GM12878 (cell line): Measurements from ENCODE around the gene CARD19. TPM values are rescaled to one million over a fixed set of nuclear protein-coding genes. Genes with fewer than 3 reads are reported as not detected.

ENCODE experiments used
- ATAC-seq: fragments of 200-7000 bp; cut with Tn5 transposase; 3 replicates; pipeline ENCODE4 v1.9.1; 2020; ENCODE audit warnings: mild to moderate bottlenecking, moderate library complexity
- BruUV-seq: library from RNA; stranded (reverse); fragments of 400-500 nt; replicated peaks from 2 replicates; lab custom pipeline; 2021; lab: Mats Ljungman, UMichigan
- CTCF ChIA-PET: fragments of 300-600 bp; sonication (Branson Sonifier 250); formaldehyde crosslinking; extraction: SDS; loops from one replicate; lab custom pipeline; 2021; ENCODE audit warnings: inconsistent platforms; lab: Yijun Ruan, JAX
- POLR2A ChIA-PET: fragments of 350-600 bp; formaldehyde crosslinking; extraction: SDS; loops from one replicate; lab custom pipeline; 2021; ENCODE audit warnings: inconsistent platforms; lab: Charles Lee
- RAD21 ChIA-PET: fragments of 300-600 bp; sonication (Branson Sonifier 250); formaldehyde crosslinking; loops from one replicate; lab custom pipeline; 2023; ENCODE audit warnings: antibody characterized with exemption; ENCODE audit not compliant: unreplicated experiment; lab: Charles Lee
- SMC1A ChIA-PET: fragments of 300-600 bp; sonication (Branson Sonifier 250); formaldehyde crosslinking; loops from one replicate; lab custom pipeline; 2023; ENCODE audit not compliant: unreplicated experiment, uncharacterized antibody; lab: Charles Lee
- DNase-seq: peaks from one replicate; pipeline ENCODE4 v3.0.0-alpha.2; 2011; ENCODE audit warnings: low read depth, low spot score
- FAIRE-seq: peaks from 3 replicates; lab custom pipeline; 2011; peaks lifted over from hg19 to GRCh38; lab: Jason Lieb, UNC
- H2AFZ ChIP-seq: 2 replicates; pipeline ENCODE4 v1.6.0; 2011; ENCODE audit warnings: low read depth, low read length, control low read depth; ENCODE audit not compliant: control insufficient read depth
- H3K27ac ChIP-seq: 2 replicates; pipeline ENCODE4 v1.5.1; 2011; ENCODE audit warnings: control low read depth; ENCODE audit not compliant: control insufficient read depth, insufficient read depth
- H3K27me3 ChIP-seq, 2 experiments: replicated peaks in 1 of 2; 2 replicates each; pipeline versions ENCODE4 v1.6.0 to v1.6.1; 2011; ENCODE audit warnings: low read length in 1 of 2; ENCODE audit not compliant: control insufficient read depth in 2 of 2, insufficient read depth in 2 of 2
- H3K36me3 ChIP-seq, 2 experiments: 2 replicates each; pipeline ENCODE4 v1.5.1; 2011; ENCODE audit warnings: low read length in 1 of 2; ENCODE audit not compliant: control insufficient read depth in 2 of 2, insufficient read depth in 2 of 2
- H3K4me1 ChIP-seq: 2 replicates; pipeline ENCODE4 v1.6.1; 2011; ENCODE audit warnings: mild to moderate bottlenecking, low read length, moderate library complexity, mixed read lengths; ENCODE audit not compliant: control insufficient read depth, insufficient read depth
- H3K4me2 ChIP-seq: 2 replicates; pipeline ENCODE4 v1.6.0; 2011; ENCODE audit warnings: control low read depth; ENCODE audit not compliant: control insufficient read depth, insufficient read depth
- H3K4me3 ChIP-seq: fragments of 200-600 bp; sonication (generic); 2 replicates; pipeline ENCODE4 v1.5.1; 2016
- H3K79me2 ChIP-seq: 2 replicates; pipeline ENCODE4 v1.6.0; 2011; ENCODE audit warnings: low read length; ENCODE audit not compliant: control insufficient read depth, insufficient read depth
- H3K9ac ChIP-seq: 2 replicates; pipeline ENCODE4 v1.8.0; 2011; ENCODE audit warnings: low read length, control low read depth, mixed read lengths; ENCODE audit not compliant: control insufficient read depth, insufficient read depth
- H3K9me3 ChIP-seq: replicated peaks from 3 replicates; pipeline ENCODE4 v1.5.1; 2011; ENCODE audit warnings: mild to moderate bottlenecking, low read length; ENCODE audit not compliant: control insufficient read depth, insufficient read depth
- H4K20me1 ChIP-seq: 2 replicates; pipeline ENCODE4 v1.6.0; 2011; ENCODE audit not compliant: control insufficient read depth, insufficient read depth
- BMI1 ChIP-seq: fragments of 450-650 bp; IDR thresholded peaks from 2 replicates; pipeline ENCODE4 v1.6.1; 2016; ENCODE audit warnings: mild to moderate bottlenecking, moderate library complexity, borderline replicate concordance
- CBX3 ChIP-seq: fragments of 200-600 bp; sonication (generic); IDR thresholded peaks from 2 replicates; pipeline ENCODE4 v1.6.1; 2016; ENCODE audit warnings: low read depth, borderline replicate concordance
- CREB1 ChIP-seq: IDR thresholded peaks from 2 replicates; pipeline ENCODE4 v1.6.1; 2012; ENCODE audit warnings: low read depth, mild to moderate bottlenecking, inconsistent platforms
- MEF2A ChIP-seq: IDR thresholded peaks from 2 replicates; pipeline ENCODE4 v1.6.1; 2011; ENCODE audit warnings: low read depth, mild to moderate bottlenecking, low read length, moderate library complexity; ENCODE audit not compliant: insufficient read depth
- NFXL1 ChIP-seq: fragments of 450-650 bp; IDR thresholded peaks from 2 replicates; pipeline ENCODE4 v1.6.1; 2017; ENCODE audit warnings: antibody characterized with exemption, mild to moderate bottlenecking, borderline replicate concordance
- SUPT20H ChIP-seq: IDR thresholded peaks from 2 replicates; pipeline ENCODE4 v1.6.1; 2011; ENCODE audit warnings: low read depth, mild to moderate bottlenecking, low read length, moderate library complexity, borderline replicate concordance; ENCODE audit not compliant: control insufficient read depth
- TCF3 ChIP-seq: IDR thresholded peaks from 2 replicates; pipeline ENCODE4 v1.6.1; 2012; ENCODE audit warnings: low read depth, mild to moderate bottlenecking, low read length, borderline replicate concordance; ENCODE audit not compliant: insufficient read depth
- ZNF24 ChIP-seq: fragments of 450-650 bp; IDR thresholded peaks from 2 replicates; pipeline ENCODE4 v1.6.1; 2017; ENCODE audit warnings: antibody characterized with exemption, mild to moderate bottlenecking
- ZNF384 ChIP-seq: IDR thresholded peaks from 2 replicates; pipeline ENCODE4 v1.6.1; 2012; ENCODE audit warnings: low read depth, mild to moderate bottlenecking, low read length, improper control_type of control experiment, borderline replicate concordance
- WGBS: methylation state at CpG from one replicate; pipeline ENCODE4 v1.1.6; 2016; ENCODE audit warnings: low lambda C conversion rate; ENCODE audit not compliant: insufficient replicate concordance, insufficient coverage; ENCODE audit errors: missing lambda C conversion rate; 5-methylcytosine and 5-hydroxymethylcytosine counted together
- in situ Hi-C: fragments of 300-500 bp; cut with MboI; formaldehyde crosslinking; loops from 9 replicates; pipeline ENCODE4 v1.14.3; 2018; ENCODE audit warnings: mixed read lengths
- intact Hi-C: fragments of 100-400 bp; cut with micrococcal nuclease; formaldehyde crosslinking; loops from one replicate; pipeline ENCODE4 v1.14.2; 2022; ENCODE audit not compliant: unreplicated experiment
- polyA plus RNA-seq, 11 experiments: library from polyadenylated mRNA; depleted of rRNA in 4 of 11; unstranded in 6 of 11; stranded (reverse) in 5 of 11; fragments of >200 nt; fragmentation: Nextera tagmentation in 4 of 11; fragmentation: Illumina TruSeq in 1 of 11; extraction: Ambion mirVana in 4 of 11; extraction: Trizol in 1 of 11; gene quantifications; 1 replicate in 1 of 11; 2 replicates in 10 of 11; pipeline versions ENCODE4 v1.2.1 to v1.2.3, GENCODE V29; 2011 to 2016; ENCODE audit warnings: inconsistent platforms in 2 of 11, missing spikeins in 2 of 11, low read depth in 1 of 11
- total RNA-seq, 4 experiments: library from RNA; depleted of rRNA in 3 of 4; stranded (reverse); fragments of >200 nt in 3 of 4; fragmentation: Illumina TruSeq in 1 of 4; extraction: Trizol in 1 of 4; gene quantifications; 2 replicates each; pipeline versions ENCODE4 v1.2.1 to v1.2.3, GENCODE V29; 2013 to 2021

CARD19 gene
- total and polyA plus RNA-seq, 10 of the 15 experiments (the other 5 are each of a cell fraction or from before 2014, with no cell fraction given): 0.61 to 41.6 (median 19.9) TPM

GRCh38 chr9:93076101-93076791, 19.8 kb upstream of the CARD19 start:
- ChIA-PET RAD21 (no interaction called here), CTCF (interaction anchor here (0.5 to 0.7 kb wide), 2 partner anchors 58 to 265 kb away, joined by 3 read pairs; no protein-coding TSS in a partner anchor), SMC1A (interaction anchor here (0.9 to 1.5 kb wide), 2 partner anchors 8 to 73 kb away, joined by 3 to 4 read pairs; no protein-coding TSS in a partner anchor), POLR2A (interaction anchor here (0.7 kb wide), 1 partner anchor 19 kb away, joined by 3 read pairs; no protein-coding TSS in a partner anchor)
- in situ Hi-C loops: no loop called here
- Histone ChIP-seq H3K4me2 (no peak overlapping the region), H3K9me3 (no peaks in the 10 kb centered on the region), H2AFZ (no peak overlapping the region), H3K4me3 (no peak overlapping the region), H3K36me3 (peaks cover 3% of the 10 kb centered on the region in 2 experiments; a peak in 3 of 4 replicates), H4K20me1 (no peaks in the 10 kb centered on the region), H3K27me3 (no peaks in the 10 kb centered on the region), H3K27ac (no peak overlapping the region), H3K4me1 (no peaks in the 10 kb centered on the region), H3K9ac (no peak overlapping the region), H3K79me2 (no peaks in the 10 kb centered on the region)
- ATAC-seq (no peak), DNase-seq (no peak), FAIRE-seq (no peak)
- WGBS: 90% methylated on average over 12 of the region's 12 CpGs
- TF ChIP-seq BMI1 (no peak), ZNF24 (peak; percentile 87)
- intact Hi-C loops: no loop called here
- BruUV-seq: no TSS peak

- no peak overlapping the region for H3K4me2 ChIP-seq
- H2AFZ ChIP-seq: no peak overlapping the region
- POLR2A ChIA-PET: interaction anchor here (0.7 kb wide), 1 partner anchor 19 kb away, joined by 3 read pairs; no protein-coding TSS in a partner anchor
- BruUV-seq: no TSS peak
- peaks cover 4 to 7% of the 10 kb centered on the region in 2 experiments; a peak in 3 of 4 replicates for H3K36me3 ChIP-seq
- intact Hi-C loops: no loop called here
- FAIRE-seq: no peak
- H3K27me3 ChIP-seq: no peaks in the 10 kb centered on the region
- no peak overlapping the region for H3K4me3 ChIP-seq
- 95% methylated on average over 2 of the region's 2 CpGs for WGBS
- TF ChIP-seq ZNF384: no peak
- TF ChIP-seq NFXL1: no peak
- no peak for TF ChIP-seq MEF2A
- TF ChIP-seq SUPT20H: no peak
- no peak for TF ChIP-seq CBX3
- no peak for TF ChIP-seq CREB1
- no peak for TF ChIP-seq TCF3
- H3K27ac ChIP-seq: no peak overlapping the region
- no peaks in the 10 kb centered on the region for H4K20me1 ChIP-seq
- CTCF ChIA-PET: interaction anchor here (0.5 kb wide), 1 partner anchor 265 kb away, joined by 3 read pairs; no protein-coding TSS in a partner anchor
- no peak for DNase-seq
- in situ Hi-C loops: no loop called here
- no peak for ATAC-seq
- SMC1A ChIA-PET: interaction anchor here (0.9 to 1.5 kb wide), 2 partner anchors 9 to 73 kb away, joined by 3 to 4 read pairs; no protein-coding TSS in a partner anchor
- no peaks in the 10 kb centered on the region for H3K4me1 ChIP-seq
- H3K79me2 ChIP-seq: no peaks in the 10 kb centered on the region
- no peaks in the 10 kb centered on the region for H3K9me3 ChIP-seq
- RAD21 ChIA-PET: no interaction called here
- H3K9ac ChIP-seq: no peak overlapping the region
These were observed 19.3 kb upstream of the CARD19 start for GRCh38 chr9:93076792-93077128.
